ENCODE measurements around the gene PSMC2.
A peak's percentile ranks its signal among the peaks of the same experiment; 100 is the strongest.

The PSMC2 gene

GRCh38 chr7:103347507-103348267 lies at the start of gene PSMC2:
PSMC2 (plus strand) TSS chr7:103347643; CDS start chr7:103347712, 69 bp downstream.
- peak; percentile 65 for DNase-seq (ENCODE audit: low read depth, low spot score)

- DNase-seq (ENCODE audit: low read depth, low spot score), result no peak
Measured at GRCh38 chr7:103297837-103298179, 49.6 kb upstream of the PSMC2 start.

GRCh38 chr7:103299660-103300059 lies 47.8 kb upstream of the PSMC2 start:
- no peak for DNase-seq (ENCODE audit: low read depth, low spot score)

- DNase-seq (ENCODE audit: low read depth, low spot score), result no peak
Measured at GRCh38 chr7:103301441-103301840, 46.0 kb upstream of the PSMC2 start.

GRCh38 chr7:103307503-103308231 lies 39.8 kb upstream of the PSMC2 start:
- DNase-seq (ENCODE audit: low read depth, low spot score), result no peak

GRCh38 chr7:103314852-103315251 lies 32.6 kb upstream of the PSMC2 start:
- no peak for DNase-seq (ENCODE audit: low read depth, low spot score)

- no peak for DNase-seq (ENCODE audit: low read depth, low spot score)
Measured at GRCh38 chr7:103316380-103316941, 31.0 kb upstream of the PSMC2 start.

GRCh38 chr7:103317009-103317408 lies 30.4 kb upstream of the PSMC2 start:
- no peak for DNase-seq (ENCODE audit: low read depth, low spot score)

GRCh38 chr7:103325744-103326143 lies 21.7 kb upstream of the PSMC2 start:
- no peak for DNase-seq (ENCODE audit: low read depth, low spot score)

- DNase-seq (ENCODE audit: low read depth, low spot score), result no peak
Measured at GRCh38 chr7:103336761-103337160, 10.7 kb upstream of the PSMC2 start.

- DNase-seq (ENCODE audit: low read depth, low spot score), result no peak
Measured at GRCh38 chr7:103338864-103339263, 8.6 kb upstream of the PSMC2 start.

- DNase-seq (ENCODE audit: low read depth, low spot score), result no peak
Measured at GRCh38 chr7:103341466-103341865, 6.0 kb upstream of the PSMC2 start.

- DNase-seq (ENCODE audit: low read depth, low spot score), result no peak
Measured at GRCh38 chr7:103343332-103343731, 4.1 kb upstream of the PSMC2 start.

- DNase-seq (ENCODE audit: low read depth, low spot score), result no peak
Measured at GRCh38 chr7:103343758-103344452, 3.5 kb upstream of the PSMC2 start.

- peak; percentile 70 for DNase-seq (ENCODE audit: low read depth, low spot score)
Measured at GRCh38 chr7:103344453-103345149, 2.8 kb upstream of the PSMC2 start, which contains the start of gene DNAJC2. DNAJC2 (minus strand) TSS chr7:103344767; CDS start chr7:103344622, 145 bp downstream.

GRCh38 chr7:103346396-103346795 lies 1.0 kb upstream of the PSMC2 start:
- no peak for DNase-seq (ENCODE audit: low read depth, low spot score)

- no peak for DNase-seq (ENCODE audit: low read depth, low spot score)
Measured at GRCh38 chr7:103348452-103348851, 1.0 kb downstream of the PSMC2 start.

GRCh38 chr7:103348959-103349358 lies 1.5 kb downstream of the PSMC2 start:
- no peak for DNase-seq (ENCODE audit: low read depth, low spot score)

GRCh38 chr7:103349805-103350204 lies 2.4 kb downstream of the PSMC2 start:
- DNase-seq (ENCODE audit: low read depth, low spot score), result no peak

GRCh38 chr7:103369432-103369831 lies 22.0 kb downstream of the PSMC2 start:
- DNase-seq (ENCODE audit: low read depth, low spot score), result no peak

GRCh38 chr7:103373866-103374643 lies 26.6 kb downstream of the PSMC2 start:
- DNase-seq (ENCODE audit: low read depth, low spot score), result no peak
